ENCODE results near the gene CA4.

DNA sequence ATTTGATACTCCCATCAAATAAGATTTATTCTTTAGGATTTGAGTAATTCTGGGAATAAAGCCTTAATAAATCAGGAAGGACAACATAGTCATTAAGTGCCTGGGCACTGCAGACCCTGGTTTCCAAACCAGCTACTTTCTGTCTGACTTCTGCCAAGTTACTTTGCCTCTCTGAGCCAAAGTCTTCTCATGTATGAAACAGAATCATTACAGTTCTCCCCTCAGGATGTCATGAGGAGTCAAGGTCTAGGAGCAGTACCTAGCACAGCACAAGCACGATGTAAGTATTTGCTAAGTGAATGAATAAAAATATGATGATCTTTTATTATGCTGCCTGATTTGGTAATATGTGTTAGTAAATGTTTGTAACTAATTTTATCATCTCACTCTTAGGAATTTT is 40.6 kb upstream of the CA4 start:
- TF ChIP-seq POLR2A (IDR thresholded peaks at IDR 0.05; ENCODE audit: low read depth, low read length): no peak
- no peak for TF ChIP-seq TAF1 (IDR thresholded peaks at IDR 0.05; ENCODE audit: borderline replicate concordance, low read depth, low read length)
- TF ChIP-seq POLR2AphosphoS5 (IDR thresholded peaks at IDR 0.05; ENCODE audit: low read depth, low read length): no peak
